Measurements from ENCODE around the gene INCENP.

DNA sequence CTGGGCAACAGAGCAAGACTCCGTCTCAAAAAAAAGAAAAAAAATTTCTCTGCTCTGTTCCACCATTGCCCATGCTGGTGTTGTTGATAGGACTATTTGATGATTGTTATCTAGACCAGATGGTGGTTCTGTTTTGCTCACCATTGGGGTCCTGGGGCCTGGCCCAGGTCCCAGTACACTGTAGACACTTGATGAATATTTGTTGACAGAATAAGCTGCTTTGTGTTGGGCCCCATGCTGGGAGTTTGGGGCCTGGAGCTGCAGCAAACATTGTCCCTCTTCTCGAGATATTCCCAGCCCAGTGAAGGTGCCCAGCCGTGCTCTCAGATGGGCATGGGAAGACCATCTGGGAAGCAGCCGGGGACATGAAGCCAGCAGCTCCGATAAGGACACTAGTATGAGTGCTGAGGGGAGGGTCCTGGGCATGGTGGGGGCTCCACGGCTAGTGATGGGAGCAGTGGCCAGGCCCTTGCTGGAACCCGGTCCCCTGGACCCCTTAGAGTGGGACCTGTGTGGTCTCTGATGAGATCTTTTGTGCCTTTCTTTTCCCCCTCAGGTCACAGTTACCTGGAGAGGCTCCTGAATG lies 13.6 kb downstream of the INCENP start:
- no peak for TF ChIP-seq DPF2 (CRISPR knock-in tag; IDR thresholded peaks at IDR 0.05; ENCODE audit: borderline replicate concordance, low read depth)
- TF ChIP-seq, protein P1, sequence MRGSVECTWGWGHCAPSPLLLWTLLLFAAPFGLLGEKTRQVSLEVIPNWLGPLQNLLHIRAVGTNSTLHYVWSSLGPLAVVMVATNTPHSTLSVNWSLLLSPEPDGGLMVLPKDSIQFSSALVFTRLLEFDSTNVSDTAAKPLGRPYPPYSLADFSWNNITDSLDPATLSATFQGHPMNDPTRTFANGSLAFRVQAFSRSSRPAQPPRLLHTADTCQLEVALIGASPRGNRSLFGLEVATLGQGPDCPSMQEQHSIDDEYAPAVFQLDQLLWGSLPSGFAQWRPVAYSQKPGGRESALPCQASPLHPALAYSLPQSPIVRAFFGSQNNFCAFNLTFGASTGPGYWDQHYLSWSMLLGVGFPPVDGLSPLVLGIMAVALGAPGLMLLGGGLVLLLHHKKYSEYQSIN (CRISPR knock-in tag; IDR thresholded peaks at IDR 0.05; ENCODE audit: borderline replicate concordance) = no peak
- TF ChIP-seq, protein P2, sequence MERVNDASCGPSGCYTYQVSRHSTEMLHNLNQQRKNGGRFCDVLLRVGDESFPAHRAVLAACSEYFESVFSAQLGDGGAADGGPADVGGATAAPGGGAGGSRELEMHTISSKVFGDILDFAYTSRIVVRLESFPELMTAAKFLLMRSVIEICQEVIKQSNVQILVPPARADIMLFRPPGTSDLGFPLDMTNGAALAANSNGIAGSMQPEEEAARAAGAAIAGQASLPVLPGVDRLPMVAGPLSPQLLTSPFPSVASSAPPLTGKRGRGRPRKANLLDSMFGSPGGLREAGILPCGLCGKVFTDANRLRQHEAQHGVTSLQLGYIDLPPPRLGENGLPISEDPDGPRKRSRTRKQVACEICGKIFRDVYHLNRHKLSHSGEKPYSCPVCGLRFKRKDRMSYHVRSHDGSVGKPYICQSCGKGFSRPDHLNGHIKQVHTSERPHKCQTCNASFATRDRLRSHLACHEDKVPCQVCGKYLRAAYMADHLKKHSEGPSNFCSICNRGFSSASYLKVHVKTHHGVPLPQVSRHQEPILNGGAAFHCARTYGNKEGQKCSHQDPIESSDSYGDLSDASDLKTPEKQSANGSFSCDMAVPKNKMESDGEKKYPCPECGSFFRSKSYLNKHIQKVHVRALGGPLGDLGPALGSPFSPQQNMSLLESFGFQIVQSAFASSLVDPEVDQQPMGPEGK (CRISPR knock-in tag; IDR thresholded peaks at IDR 0.05) = no peak
- TF ChIP-seq, protein P3, sequence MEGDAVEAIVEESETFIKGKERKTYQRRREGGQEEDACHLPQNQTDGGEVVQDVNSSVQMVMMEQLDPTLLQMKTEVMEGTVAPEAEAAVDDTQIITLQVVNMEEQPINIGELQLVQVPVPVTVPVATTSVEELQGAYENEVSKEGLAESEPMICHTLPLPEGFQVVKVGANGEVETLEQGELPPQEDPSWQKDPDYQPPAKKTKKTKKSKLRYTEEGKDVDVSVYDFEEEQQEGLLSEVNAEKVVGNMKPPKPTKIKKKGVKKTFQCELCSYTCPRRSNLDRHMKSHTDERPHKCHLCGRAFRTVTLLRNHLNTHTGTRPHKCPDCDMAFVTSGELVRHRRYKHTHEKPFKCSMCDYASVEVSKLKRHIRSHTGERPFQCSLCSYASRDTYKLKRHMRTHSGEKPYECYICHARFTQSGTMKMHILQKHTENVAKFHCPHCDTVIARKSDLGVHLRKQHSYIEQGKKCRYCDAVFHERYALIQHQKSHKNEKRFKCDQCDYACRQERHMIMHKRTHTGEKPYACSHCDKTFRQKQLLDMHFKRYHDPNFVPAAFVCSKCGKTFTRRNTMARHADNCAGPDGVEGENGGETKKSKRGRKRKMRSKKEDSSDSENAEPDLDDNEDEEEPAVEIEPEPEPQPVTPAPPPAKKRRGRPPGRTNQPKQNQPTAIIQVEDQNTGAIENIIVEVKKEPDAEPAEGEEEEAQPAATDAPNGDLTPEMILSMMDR (CRISPR knock-in tag; IDR thresholded peaks at IDR 0.05) = no peak
- no peak for TF ChIP-seq ZNF550 (CRISPR knock-in tag; IDR thresholded peaks at IDR 0.05; ENCODE audit: borderline replicate concordance)
- no peak for TF ChIP-seq THAP11 (CRISPR knock-in tag; IDR thresholded peaks at IDR 0.05)
- TF ChIP-seq POLR2AphosphoS5 (IDR thresholded peaks at IDR 0.05; ENCODE audit: low read depth, low read length) = no peak

Data from HepG2 (cell line).